Osteoblast (primary cell): ENCODE results near the gene PIK3C2B. TPM values are rescaled to one million over a fixed set of nuclear protein-coding genes. Genes with fewer than 3 reads are reported as not detected.

Source experiments
- DNase-seq: peaks from one replicate; pipeline ENCODE4 v3.0.0; 2011; ENCODE audit warnings: low spot score, mixed read lengths; ENCODE audit not compliant: insufficient read length; ENCODE audit errors: missing footprints
- H2AFZ ChIP-seq: 2 replicates; pipeline ENCODE4 v1.6.0; 2011; ENCODE audit warnings: mild to moderate bottlenecking, low read length
- H3K27ac ChIP-seq: 2 replicates; pipeline ENCODE4 v1.5.1; 2011; ENCODE audit warnings: mild to moderate bottlenecking, low read depth, low read length, moderate library complexity
- H3K27me3 ChIP-seq: 2 replicates; pipeline ENCODE4 v1.6.0; 2012; ENCODE audit warnings: mild to moderate bottlenecking, control low read depth, inconsistent platforms, low read length, moderate library complexity; ENCODE audit not compliant: insufficient read depth
- H3K36me3 ChIP-seq: 2 replicates; pipeline ENCODE4 v1.5.1; 2011; ENCODE audit warnings: mild to moderate bottlenecking, low read length, control low read depth, moderate library complexity; ENCODE audit not compliant: insufficient read depth
- H3K4me1 ChIP-seq: 2 replicates; pipeline ENCODE4 v1.5.1; 2011; ENCODE audit warnings: mild to moderate bottlenecking, low read length, control low read depth, moderate library complexity; ENCODE audit not compliant: insufficient read depth
- H3K4me2 ChIP-seq: 2 replicates; pipeline ENCODE4 v1.6.0; 2011; ENCODE audit warnings: mild to moderate bottlenecking, low read length; ENCODE audit not compliant: insufficient read depth
- H3K4me3 ChIP-seq: fragments of 200-600 bp; sonication (generic); 3 replicates; pipeline ENCODE4 v1.5.1; 2012; ENCODE audit warnings: mild to moderate bottlenecking, low read length, inconsistent platforms; ENCODE audit not compliant: insufficient read depth
- H3K79me2 ChIP-seq: 2 replicates; pipeline ENCODE4 v1.6.0; 2012; ENCODE audit warnings: mild to moderate bottlenecking, low read length, control low read depth, inconsistent platforms; ENCODE audit not compliant: insufficient read depth
- H3K9me3 ChIP-seq: 2 replicates; pipeline ENCODE4 v1.5.1; 2011; ENCODE audit warnings: low read depth, low read length, control low read depth
- H4K20me1 ChIP-seq: 2 replicates; pipeline ENCODE4 v1.6.0; 2012; ENCODE audit warnings: mild to moderate bottlenecking, low read length, control low read depth; ENCODE audit not compliant: insufficient read depth
- CTCF ChIP-seq: IDR thresholded peaks from 2 replicates; pipeline ENCODE4 v1.5.1; 2011; ENCODE audit warnings: mild to moderate bottlenecking, low read depth, low read length, moderate library complexity; ENCODE audit errors: extremely low read depth
- total RNA-seq: library from RNA; depleted of rRNA; stranded (reverse); fragments of >200 nt; gene quantifications from 2 replicates; pipeline ENCODE4 v1.2.3, GENCODE V29; 2012

PIK3C2B gene
- total RNA-seq, 1 donor: 0.36 TPM

DNA sequence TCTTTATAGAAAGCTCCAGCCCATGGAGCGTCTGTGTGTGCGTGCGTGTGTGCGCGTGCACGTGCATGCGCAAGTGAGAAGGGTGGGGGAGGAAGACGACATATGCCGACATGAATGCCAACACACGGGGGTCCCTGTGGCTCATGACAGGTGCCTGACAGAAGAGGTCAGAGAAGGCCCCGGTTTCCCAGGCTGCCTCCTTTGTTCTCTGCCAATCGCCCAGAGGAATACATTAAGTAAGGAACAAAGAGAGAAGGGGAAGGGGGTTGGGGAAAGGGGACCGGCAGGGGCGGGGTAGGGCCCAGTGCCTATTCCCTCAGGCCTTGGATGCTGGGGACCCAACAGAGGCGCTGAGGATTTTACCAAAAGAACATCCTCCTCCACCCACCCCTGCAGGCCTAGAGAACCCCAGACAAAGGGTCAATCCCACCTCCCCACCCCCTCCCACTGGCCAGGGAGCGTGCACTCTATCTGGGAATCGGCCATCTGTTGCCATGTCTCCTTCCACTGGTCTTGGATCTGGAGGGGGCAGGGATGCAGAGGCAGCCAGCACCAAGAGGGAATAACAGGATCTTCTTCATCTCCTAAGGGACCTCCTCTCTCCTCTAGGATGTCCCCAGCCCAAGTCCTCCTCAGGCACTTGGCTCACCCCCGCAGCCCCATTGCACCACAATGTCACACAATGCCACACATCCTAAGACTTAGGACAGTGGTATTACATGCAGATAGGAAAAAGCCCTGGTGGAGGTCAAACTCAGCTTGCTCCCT is 39.4 kb downstream of the PIK3C2B start:
- no peak for TF ChIP-seq CTCF

GRCh38 chr1:204454476-204454875 is 40.1 kb downstream of the PIK3C2B start:
- H3K4me3 ChIP-seq: no peak overlapping the region

More for the DNA sequence above, 39.4 kb downstream of the PIK3C2B start:
- Histone ChIP-seq H3K4me2 (no peak overlapping the region), H3K36me3 (no peaks in the 10 kb centered on the region), H3K79me2 (no peaks in the 10 kb centered on the region), H4K20me1 (peaks cover 3% of the 10 kb centered on the region), H3K27ac (no peak overlapping the region), H2AFZ (no peak overlapping the region), H3K27me3 (peaks cover 33% of the 10 kb centered on the region), H3K4me1 (no peaks in the 10 kb centered on the region), H3K9me3 (no peaks in the 10 kb centered on the region), H3K4me3 (no peak overlapping the region)
- DNase-seq: no peak

DNA sequence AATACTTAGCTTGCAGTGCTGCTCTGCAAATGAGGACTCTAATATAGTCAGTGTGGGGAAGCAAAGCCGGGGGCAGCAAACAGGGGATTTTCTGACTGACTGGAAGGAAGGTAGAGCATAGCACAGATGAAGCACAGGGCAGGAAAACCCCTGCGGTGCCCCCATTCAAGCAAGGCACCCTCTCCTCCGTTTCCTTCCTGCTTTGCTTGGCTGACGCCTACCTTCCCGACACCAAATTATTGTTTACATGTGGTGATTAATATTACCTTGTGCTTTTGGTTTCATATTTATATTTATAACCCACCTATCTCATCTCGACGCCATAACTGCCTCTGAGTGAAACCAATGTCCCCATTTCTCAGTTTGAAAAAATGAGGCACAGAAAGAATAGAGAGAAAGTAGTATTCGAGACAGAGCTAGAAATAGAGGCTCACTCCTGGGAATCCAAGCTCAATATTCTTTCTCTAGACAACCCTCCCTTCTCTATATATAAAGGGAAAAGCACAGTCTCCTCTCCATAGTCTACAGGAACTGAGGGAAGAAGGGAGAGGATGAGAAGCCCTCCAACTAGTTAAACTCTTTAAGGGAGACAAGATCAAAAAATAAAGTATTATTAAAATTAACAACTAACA is 41.3 kb downstream of the PIK3C2B start:
- TF ChIP-seq CTCF: no peak
- no peak overlapping the region for H3K4me2 ChIP-seq
- no peaks in the 10 kb centered on the region for H3K79me2 ChIP-seq
- peaks cover 28% of the 10 kb centered on the region for H3K27me3 ChIP-seq
- no peak overlapping the region for H2AFZ ChIP-seq
- H3K9me3 ChIP-seq: no peaks in the 10 kb centered on the region
- H3K4me1 ChIP-seq: no peaks in the 10 kb centered on the region
- no peak for DNase-seq
- H3K4me3 ChIP-seq: no peak overlapping the region
- no peaks in the 10 kb centered on the region for H3K36me3 ChIP-seq
- peaks cover 3% of the 10 kb centered on the region for H4K20me1 ChIP-seq
- no peak overlapping the region for H3K27ac ChIP-seq

More at GRCh38 chr1:204454476-204454875, 40.1 kb downstream of the PIK3C2B start:
- no peak for DNase-seq
- H4K20me1 ChIP-seq: peaks cover 3% of the 10 kb centered on the region
- H2AFZ ChIP-seq: no peak overlapping the region
- H3K36me3 ChIP-seq: no peaks in the 10 kb centered on the region
- no peaks in the 10 kb centered on the region for H3K79me2 ChIP-seq
- H3K27ac ChIP-seq: no peak overlapping the region
- H3K27me3 ChIP-seq: peaks cover 28% of the 10 kb centered on the region
- TF ChIP-seq CTCF: no peak
- H3K4me1 ChIP-seq: no peaks in the 10 kb centered on the region
- H3K4me2 ChIP-seq: no peak overlapping the region
- H3K9me3 ChIP-seq: no peaks in the 10 kb centered on the region
